ENCODE results near the gene PSMD7. TPM values are rescaled to one million over a fixed set of nuclear protein-coding genes. Genes with fewer than 3 reads are reported as not detected.

PSMD7 gene
- total RNA-seq, 1 experiment from 2014 or later = 118 TPM

Other genes starting within 250 kb of the PSMD7 start
- gene NPIPB15, start 79.5 kb downstream of the PSMD7 start, total RNA-seq (2014; rRNA removed; shearing (Covaris generic)) = not detected in 2 replicates
- 0.55 TPM in 1 of 2 replicates, not detected in the other for gene CLEC18B, start 124.7 kb downstream of the PSMD7 start, total RNA-seq (2014; rRNA removed; shearing (Covaris generic))

Data from H7 (cell line).